Left hindlimb (tissue), 1 donor: ENCODE results near the gene TRPC4.

Experiments used
- DNase-seq: peaks from one replicate; pipeline ENCODE4 v3.0.0-alpha.2; 2018

The TRPC4 gene

DNA sequence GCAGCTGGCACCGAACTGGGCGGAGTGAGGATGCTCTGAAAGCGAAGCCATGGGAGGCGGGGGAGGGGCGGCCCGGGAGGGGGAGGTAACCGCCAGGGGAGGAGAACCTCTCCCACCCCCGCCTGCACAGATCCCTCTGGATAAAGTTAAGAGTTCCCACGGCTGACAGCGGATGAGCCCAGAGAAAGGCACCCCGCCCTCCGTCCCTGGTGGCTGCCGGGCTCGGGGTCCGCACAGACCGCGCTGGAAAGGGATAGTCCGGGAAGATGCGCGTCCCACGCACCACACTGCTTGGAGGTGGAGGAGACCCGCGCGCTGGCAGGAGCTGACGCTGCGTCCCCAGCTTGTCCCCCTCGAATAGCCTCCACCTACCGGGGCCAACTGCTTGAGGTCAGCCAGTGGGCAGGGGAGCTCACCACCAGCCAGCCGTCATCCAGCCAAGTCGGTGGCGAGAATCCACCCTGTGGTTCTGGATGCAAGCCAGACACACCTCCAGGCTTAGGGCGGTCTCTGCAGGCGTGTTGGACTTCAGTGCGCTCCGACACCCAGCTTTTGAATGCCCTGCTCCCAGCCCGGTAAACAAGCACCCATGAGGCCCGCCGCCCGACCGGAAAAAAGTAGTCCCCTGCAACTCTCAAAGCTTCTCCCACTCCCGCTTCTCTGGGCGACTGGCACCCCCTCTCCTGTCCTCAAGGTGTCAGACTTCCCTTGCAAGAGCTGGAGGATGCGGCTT, at the start of gene TRPC4:
Gene TRPC4, minus strand, starts transcription at position 17 of the 733 bp plus-strand sequence. CDS start 86,439 bp downstream, outside the sequence.
- peak; percentile 68 for DNase-seq

DNA sequence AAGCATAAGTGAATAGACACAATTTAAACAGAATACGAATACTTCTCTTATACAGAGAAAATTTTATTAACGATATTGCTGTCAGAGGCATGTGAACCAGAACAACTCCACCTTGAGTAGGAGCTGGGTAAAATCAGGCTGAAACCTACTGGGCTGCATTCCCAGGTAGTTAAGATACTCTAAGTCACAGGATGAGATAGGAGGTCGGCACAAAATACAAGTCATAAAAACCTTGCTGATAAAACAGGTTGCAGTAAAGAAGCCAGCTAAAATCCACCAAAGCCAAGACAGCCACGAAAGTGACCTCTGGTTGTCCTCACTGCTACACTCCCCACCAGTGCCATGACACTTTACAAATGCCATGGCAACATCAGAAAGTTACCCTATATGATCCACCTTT, 49.2 kb upstream of the TRPC4 start:
- no peak for DNase-seq

DNA sequence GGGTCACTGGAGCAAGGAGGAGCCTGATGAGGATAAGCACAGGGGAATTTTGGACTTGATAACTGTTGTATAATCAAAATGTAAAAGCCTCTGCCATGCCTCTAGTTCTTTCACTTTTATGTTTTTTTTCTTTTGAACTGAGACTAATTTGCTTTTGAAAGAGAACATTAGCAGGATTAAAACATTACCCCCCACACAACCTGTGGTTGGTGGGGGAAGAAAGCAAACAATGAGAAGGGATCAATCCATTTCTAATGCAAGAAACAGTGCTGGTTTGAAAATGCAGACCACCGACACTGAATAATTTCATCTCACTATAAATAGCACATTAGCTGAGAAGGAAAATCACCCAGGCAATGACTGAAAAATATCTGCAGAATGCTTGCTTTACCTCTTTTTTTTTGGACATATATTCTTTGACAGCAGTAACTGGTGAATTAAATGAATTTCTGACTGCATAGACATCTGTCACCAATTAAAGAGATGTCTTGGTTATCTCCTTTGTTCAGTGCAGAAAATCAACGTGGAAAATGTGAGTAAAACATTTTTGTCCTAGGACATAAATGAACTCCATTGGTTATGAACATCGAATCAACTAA, 48.6 kb upstream of the TRPC4 start:
- no peak for DNase-seq

DNA sequence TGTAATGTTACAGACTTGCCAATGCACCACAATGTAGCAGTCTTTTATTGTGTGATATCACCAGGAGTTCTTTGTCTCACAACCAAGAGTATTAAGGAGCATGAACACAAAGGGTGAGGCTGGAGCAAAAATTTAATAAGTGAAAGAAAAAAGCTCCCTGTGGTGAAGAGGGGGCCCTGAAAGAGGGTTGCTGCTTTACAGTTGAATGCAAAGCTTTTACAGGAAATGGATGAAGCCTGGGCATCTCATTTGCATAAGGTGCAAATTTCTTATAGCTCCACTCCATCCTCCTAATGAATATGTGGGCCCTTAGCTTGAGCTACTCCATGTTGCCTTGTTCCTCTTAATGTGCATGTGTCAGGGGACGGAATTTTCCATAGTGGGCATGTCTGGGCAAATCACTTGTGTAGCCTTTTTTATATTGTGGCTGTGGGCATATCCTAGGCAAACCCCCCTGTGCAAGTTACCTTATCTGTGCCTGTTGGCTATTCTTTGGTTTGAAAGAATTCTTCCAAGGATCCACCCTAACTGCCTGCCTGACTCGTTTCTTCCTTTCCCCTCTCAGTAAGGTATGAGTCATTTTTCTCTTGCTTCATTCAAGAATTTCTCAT, 45.3 kb upstream of the TRPC4 start:
- no peak for DNase-seq

DNA sequence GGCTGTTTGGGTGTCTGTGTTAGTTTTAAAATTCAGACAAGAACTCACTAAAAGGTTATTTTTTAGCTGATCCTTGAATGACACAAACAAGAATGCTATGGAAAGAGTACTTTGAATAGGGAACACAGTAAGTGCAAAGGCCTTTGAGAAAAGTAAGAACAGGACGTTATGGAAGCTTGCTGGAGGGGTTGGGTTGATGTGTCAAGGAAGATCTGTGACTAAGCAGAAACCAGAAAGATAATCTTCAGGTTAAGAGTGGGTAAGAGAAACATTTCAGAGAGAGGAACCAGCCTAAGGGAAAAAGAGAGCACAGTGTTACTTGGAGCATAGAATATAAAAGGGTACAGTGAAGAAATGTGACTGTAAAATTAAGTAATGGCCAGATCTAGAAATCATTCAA, 41.2 kb upstream of the TRPC4 start:
- DNase-seq: no peak

DNA sequence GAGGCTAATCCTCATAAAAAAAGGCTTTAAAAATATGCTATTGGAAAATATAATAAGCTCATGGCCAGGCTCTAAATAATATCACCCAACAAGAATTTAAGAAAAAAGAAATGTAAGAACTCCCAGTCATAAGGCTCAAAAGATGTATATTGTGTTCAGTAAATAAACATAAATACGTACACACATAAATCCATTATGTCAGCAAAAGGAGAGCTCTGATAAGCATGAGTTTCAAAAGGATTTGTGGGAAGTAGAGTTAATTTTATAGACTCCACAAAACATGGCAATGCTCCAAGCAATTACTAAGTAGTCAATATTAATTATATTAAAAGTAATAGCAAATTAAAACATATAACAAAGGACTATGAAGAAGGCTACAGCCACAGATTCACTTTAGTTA, 37.3 kb upstream of the TRPC4 start:
- no peak for DNase-seq

DNA sequence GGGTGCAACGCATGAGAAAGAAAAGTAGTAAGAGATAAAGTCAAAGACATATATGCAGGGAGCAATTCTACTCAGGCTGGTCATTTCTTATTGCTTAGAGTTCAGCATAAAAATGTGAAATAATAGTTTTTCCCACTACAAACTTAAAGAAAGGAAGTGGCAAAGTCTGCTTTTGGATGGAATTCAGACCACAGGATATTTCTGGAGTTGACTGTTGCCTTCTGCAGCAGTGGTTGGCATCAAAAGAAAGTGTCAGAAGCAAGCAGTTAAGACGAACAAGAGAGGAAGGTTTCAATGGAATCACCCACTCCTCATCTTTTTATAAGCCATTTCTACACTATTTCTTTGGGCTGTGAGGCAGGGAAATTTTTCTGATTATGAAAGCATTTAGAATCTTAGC, 36.2 kb upstream of the TRPC4 start:
- DNase-seq: no peak

DNA sequence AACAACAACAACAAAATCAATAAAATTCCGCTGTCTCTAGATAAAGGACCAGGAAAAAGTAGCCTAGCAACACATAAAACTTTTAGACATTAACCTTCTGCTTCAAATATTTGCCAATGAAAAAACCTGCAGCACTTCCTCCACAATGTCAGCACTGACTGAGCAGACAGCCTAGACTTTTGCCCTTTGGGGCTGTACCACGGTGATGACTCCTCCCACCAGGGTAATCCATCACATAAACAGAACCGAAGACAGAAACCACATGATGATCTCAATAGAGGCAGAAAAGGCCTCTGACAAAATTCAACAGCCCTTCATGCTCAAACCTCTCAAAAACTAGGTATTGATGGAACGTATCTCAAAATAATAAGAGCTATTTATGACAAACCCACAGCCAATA, 30.2 kb upstream of the TRPC4 start:
- no peak for DNase-seq

DNA sequence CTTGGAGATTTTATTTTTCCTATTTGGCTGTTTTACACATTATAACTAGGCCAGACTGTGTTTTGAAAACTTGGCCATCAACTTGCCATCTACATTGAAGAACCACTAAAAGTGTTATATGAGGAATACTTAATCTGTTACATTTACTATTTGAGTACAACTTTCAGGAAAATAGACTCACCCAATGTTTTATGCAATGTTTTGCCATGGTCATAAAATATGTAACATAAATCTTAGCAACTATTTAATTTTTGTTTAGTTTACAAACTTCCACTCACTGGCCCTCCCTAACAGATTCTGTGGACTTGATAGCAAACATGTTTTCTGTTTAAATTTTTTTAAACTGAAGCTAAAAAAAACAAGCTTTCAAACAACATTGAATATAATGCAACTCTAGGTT, 23.7 kb upstream of the TRPC4 start:
- no peak for DNase-seq

DNA sequence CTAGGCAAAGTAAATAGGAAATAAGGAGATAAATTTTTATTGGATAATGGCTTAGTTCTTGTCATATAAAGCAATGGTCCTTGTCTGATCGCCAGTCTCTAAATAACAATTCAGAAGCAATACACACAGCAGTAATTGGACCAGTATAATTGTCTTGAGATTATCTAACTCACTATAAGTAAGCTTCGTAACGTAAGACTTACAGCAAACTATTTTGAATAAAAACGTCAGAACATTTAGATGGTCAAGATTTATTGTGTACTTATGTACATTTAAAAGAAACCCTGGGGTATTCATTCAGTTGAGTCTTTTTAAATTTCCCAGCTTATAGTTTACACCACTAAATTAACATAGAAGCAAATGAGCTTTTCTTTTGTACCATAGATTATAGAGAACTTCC, 20.2 kb upstream of the TRPC4 start:
- no peak for DNase-seq

DNA sequence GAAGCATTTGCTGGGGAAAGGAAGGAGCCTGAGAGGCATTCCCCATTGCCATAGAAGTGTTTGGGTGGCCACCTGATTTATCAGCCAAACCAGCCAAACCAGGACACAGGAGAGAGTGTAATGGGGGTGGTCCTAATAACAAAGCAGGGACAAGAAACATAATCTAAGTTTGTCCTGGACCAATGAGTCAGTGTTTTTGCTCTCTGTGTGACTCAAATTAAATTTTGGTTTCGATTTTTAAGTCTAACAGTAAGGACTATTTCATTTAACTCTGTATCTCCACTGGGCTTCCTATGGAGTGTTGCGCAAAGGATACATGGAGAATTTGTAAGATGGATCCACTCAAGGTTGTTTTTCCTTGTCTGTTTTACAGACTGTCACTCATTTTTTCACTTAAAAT, 19.5 kb upstream of the TRPC4 start:
- no peak for DNase-seq

DNA sequence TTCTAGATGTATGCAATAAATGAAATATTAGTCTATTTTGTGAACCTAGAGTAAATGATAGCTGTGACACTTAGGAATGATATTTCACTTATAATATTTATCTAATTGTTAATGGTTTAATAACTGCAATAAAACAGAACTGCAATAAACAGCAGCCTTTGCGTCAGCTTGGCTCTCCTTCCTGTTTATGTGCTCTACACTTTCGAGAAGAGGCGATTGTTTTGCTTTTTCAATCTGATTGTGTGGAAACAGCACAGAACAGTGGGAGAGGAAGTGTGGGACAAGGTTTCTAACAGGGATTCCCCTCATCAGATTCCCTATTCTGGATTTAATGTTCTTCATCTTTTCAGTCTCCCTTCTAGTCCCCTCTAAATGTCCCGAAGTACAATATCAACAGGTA, 17.3 kb upstream of the TRPC4 start:
- no peak for DNase-seq

DNA sequence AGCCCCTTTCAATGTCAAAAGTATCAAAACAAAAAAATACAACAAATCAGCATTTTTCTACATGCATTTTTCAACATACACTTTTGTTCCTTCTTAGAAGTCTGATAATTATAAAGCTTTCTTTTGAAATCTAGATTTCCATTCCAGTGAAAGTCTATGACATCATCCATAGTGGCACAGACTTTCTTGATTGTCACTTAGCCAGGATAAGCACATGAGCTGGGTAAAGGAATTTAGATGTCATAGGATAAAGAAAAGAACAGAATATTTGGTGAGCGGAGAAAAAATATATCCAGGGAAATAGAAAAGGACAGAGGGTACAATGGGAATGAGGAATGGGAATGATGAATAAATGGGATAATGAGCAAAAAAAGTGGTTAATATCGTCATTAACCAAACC, 15.1 kb upstream of the TRPC4 start:
- no peak for DNase-seq

DNA sequence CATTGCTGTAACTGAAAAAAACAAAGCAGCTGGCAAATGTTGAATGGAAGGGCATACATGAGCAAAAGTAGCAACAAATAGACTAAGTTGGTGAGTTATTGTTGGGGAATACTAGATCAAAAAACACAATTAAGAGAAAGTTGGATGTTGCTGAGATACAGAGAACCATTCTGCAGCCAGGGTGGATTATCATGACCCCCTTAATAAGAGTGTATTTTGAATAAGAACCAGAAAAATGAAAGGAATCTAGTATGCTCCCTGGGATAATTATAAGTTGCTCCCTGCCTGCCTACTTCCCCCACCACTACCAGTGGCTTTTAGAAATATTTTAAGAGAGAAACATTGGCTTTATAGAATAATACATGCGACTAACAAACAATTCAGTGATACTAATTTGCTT, 14.5 kb upstream of the TRPC4 start:
- no peak for DNase-seq

DNA sequence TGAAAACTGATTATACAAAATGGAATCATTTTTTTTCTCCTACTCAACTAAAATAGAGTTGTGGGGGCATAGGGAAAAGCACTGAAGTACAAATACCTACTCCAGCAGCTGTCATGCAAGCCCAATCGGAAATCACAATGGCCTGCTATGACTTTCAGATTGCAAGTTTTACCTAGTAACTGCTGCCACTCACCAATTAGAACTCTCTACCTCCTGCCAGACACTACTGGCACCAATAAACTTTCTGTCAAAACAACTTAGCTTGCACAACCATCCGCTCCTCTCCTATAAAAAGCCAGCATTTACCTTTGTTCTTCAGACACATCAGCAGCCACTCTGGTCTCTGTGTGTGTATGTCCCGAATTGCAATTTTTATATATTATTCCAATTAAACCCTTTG, 9.3 kb upstream of the TRPC4 start:
- no peak for DNase-seq

DNA sequence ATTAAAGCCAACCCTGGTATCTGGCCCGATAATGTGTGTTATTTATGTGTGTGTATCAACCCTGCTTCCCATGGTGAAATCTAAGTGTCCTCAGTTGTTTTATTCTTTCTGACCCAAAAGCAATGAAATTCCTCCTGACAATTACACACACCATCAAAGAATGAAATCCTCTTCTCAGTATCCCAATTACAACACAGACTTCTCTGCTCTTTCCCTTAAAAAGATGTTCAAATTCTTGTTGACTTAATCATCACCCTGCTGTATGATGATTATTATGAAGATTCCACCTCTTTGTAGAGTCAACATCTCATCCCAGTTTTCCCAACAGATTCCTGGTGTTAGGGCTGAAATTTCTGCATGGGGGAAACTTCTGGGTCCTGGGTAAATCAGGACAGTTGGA, 8.9 kb upstream of the TRPC4 start:
- no peak for DNase-seq

DNA sequence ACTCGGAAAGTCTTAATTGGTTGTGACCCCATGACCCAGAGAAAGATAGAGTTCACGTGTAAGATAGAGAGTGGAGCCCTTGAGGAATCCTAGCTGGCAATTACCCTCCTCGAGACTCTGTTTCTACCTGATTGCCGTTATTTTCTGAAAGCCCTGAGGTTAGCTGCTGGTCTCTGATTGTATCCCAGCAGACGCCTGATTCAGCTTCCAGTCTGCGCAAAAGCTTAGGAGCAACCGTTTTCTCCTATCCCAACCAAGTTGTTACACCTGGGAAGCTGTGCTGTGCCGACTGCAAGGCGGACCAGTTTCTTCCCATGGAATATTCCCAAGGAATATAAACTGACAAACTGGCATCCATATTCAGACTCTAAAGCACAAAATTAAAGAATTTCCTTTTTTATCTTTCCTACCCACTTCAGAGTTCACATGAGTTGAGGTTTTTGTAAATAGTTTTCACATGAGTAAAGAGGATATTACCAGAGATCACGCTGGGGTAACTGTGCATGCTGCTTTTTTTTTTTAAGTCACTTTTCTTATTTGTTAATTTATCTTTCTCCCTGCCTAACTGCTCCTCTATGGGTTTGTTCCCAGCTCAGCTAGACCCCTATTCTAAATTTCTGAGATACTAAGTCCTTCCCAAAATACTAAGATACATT, 1.5 kb upstream of the TRPC4 start:
- DNase-seq: no peak

DNA sequence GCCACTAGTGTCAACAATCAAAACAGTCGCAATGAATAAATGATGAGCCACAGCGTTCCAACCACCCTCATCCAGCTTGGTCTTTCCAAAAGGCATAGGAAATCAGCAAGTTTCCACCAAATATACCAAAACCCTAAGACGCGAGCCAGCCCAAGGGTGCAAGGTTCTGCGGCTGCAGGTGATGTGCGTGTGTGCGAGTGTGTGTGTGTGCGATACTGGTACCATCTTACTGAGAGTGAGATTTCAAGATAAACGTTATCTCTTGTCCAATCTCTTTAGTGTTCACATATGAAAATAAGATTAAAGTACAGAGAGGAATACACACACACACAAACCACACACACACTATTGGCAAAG, 895 bp upstream of the TRPC4 start:
- no peak for DNase-seq

DNA sequence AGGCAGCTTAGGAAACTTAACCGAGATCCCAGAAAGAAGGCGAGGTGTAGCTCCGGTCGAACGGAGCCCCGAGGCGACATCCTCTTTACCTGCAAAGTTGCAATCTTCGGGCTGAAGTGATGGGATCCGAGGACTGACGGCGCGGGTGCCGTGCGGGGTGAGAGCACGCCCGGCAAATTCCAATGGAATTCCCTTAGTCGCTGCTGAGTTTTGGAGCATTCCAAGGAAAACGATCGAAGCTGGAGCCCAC, 141 bp downstream of the TRPC4 start:
- DNase-seq: no peak

DNA sequence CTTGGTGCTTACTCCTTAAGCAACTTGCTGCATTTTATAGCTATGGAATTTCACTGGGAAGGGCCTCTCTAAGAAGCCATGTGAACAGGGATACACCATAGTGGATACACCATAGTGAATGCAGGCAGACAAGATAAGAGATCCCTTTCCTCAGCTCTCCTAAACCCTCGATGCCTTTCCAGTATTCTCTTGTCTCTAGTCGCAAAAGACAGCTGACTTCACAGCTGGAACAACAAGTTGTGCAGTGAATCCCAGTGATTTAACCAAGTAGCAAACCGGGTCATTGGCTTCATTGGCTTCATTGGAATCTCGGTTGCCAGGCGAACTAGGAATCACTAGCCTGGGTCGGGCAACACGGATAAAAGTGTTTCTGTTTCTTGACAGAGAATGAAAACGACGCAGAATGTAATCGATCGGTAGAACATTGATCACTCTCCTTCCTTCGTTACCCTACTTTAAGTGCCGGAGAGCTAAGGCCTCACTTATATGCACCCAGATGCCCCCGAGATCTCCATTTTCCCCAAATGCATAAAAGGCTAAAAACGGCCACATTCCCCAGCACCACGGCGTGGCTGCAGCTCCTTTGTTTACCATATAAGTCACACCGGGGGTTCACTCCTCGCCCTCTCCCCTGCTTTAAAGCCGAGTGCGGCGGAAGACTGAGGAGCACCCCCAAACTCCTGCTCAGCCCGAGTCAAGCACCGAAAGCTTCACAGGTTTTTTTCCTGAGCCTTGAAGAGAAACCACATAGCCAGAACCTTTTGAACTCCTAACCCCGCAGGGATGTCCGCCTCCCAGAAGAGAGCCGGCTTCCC, 674 bp downstream of the TRPC4 start:
- DNase-seq: peak; percentile 31

DNA sequence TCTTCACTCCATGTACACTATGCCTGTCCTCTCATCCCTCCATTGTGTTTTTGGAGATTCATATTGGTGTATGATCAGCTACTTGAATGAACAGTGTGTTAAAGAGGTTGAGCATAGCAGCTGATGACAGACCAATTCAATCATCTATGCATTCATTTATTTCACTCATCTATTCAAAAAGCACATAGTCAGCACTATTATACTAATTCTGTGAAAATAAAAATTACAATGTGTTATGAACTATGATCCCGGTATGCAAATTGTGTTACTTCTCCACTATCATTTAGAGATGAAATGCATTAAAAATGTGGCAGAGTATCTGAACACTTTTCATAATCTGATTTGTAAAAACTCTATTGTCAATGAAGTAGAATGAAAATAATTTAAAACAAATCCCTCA, 5.9 kb downstream of the TRPC4 start:
- DNase-seq: no peak

DNA sequence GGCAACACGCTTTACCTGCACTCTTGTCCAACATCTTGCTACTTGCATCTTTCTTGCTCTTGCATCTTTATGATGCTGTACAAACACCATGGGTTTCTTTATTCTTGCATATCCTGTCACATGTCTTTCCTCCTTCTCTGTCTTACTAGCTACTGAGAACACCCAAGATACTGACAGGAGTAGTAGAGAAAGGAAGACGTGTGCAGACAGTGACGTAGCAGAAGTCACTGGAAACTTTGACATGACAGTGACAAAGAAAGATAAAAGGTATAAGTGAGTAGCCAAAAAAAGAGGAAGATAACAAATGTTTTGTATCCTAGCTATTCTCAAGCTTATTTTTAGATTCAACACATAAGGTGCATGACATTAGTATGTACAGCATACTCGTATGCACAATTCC, 34.2 kb downstream of the TRPC4 start:
- DNase-seq: no peak

DNA sequence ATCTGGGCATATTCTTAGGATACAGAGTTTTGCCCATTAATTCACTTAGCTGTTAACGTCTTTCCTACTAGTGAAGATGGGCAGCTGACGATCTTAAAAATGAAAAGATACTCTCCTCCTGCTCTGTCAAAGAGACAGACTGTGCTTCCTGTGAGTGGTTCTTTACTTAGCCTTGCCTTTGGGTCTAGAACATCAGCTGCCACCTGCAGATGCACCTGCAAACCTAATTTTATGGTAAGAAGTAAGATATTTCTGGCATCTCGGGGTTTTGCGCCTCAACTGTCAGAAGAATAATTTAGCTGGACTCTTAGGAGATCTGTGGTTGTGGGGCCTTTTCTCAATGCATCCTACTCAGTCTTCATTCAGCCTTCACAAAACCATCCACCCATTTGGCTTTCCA, 36.2 kb downstream of the TRPC4 start:
- DNase-seq: no peak

DNA sequence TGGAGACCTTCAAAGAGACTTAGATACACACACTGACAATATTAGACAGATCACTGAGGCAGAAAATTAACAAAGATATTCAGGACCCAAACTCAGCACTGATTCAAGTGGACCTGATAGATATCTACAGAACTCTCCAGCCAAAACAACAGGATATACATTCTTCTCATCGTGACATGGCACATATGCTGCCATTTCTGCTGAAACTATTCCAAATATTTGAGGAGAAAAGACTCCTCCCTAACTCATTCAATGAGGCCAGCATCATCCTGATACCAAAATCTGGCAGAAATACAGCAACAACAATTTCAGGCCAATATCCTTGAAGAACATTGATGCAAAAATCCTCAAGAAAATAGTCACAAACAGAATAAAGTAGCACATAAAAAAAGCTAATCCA, 53.3 kb downstream of the TRPC4 start:
- no peak for DNase-seq
